OCI-LY1 (cell line): ENCODE data around the gene ZNF106.

Experiments
- H2AFZ ChIP-seq: fragments of 200-600 bp; sonication (generic), shearing (Covaris generic); 2 replicates; pipeline ENCODE4 v1.6.0; 2014; ENCODE audit warnings: antibody characterized with exemption, mild to moderate bottlenecking, low read length
- H3F3A ChIP-seq: fragments of 200-600 bp; sonication (generic), shearing (Covaris generic); 2 replicates; pipeline ENCODE4 v1.6.0; 2014; ENCODE audit warnings: mild to moderate bottlenecking, antibody characterized with exemption, low read length, moderate library complexity; ENCODE audit not compliant: insufficient read depth
- H3K27ac ChIP-seq: fragments of 200-600 bp; sonication (generic); 2 replicates; pipeline ENCODE4 v1.5.1; 2014; ENCODE audit warnings: low read length, mixed run types, mild to moderate bottlenecking, low read depth; ENCODE audit not compliant: poor library complexity, severe bottlenecking
- H3K27me3 ChIP-seq: fragments of 200-600 bp; sonication (generic); 2 replicates; pipeline ENCODE4 v1.6.0; 2014; ENCODE audit warnings: antibody characterized with exemption, mild to moderate bottlenecking, low read length, moderate library complexity; ENCODE audit not compliant: insufficient read depth
- H3K36me3 ChIP-seq: fragments of 200-600 bp; sonication (generic); 2 replicates; pipeline ENCODE4 v1.6.1; 2014; ENCODE audit warnings: mild to moderate bottlenecking, antibody characterized with exemption, low read length, moderate library complexity, mixed read lengths; ENCODE audit not compliant: insufficient read depth
- H3K4me1 ChIP-seq: fragments of 200-600 bp; sonication (generic); 2 replicates; pipeline ENCODE4 v1.5.1; 2014; ENCODE audit warnings: mild to moderate bottlenecking, low read length, moderate library complexity; ENCODE audit not compliant: insufficient read depth, severe bottlenecking
- H3K4me2 ChIP-seq: fragments of 200-600 bp; sonication (generic), shearing (Covaris generic); 2 replicates; pipeline ENCODE4 v1.6.1; 2014; ENCODE audit warnings: low read length
- H3K4me3 ChIP-seq: fragments of 200-600 bp; sonication (generic); 2 replicates; pipeline ENCODE4 v1.5.1; 2014; ENCODE audit warnings: low read length, low read depth, mild to moderate bottlenecking, mixed read lengths; ENCODE audit not compliant: poor library complexity, severe bottlenecking
- H3K79me2 ChIP-seq: fragments of 200-600 bp; shearing (Covaris generic); 2 replicates; pipeline ENCODE4 v1.6.1; 2016; ENCODE audit warnings: mixed run types, low read length, mixed read lengths; ENCODE audit not compliant: insufficient read depth
- H3K9ac ChIP-seq: fragments of 200-600 bp; sonication (generic), shearing (Covaris generic); 2 replicates; pipeline ENCODE4 v1.6.1; 2014; ENCODE audit warnings: mild to moderate bottlenecking, low read length, mixed read lengths
- H3K9me2 ChIP-seq: fragments of 200-600 bp; sonication (generic), shearing (Covaris generic); 2 replicates; pipeline ENCODE4 v1.6.1; 2014; ENCODE audit warnings: low read depth, mild to moderate bottlenecking, low read length, mixed read lengths
- H3K9me3 ChIP-seq: fragments of 200-600 bp; shearing (Covaris generic); 2 replicates; pipeline ENCODE4 v1.6.1; 2014; ENCODE audit warnings: low read length, mixed read lengths
- H4K20me1 ChIP-seq: fragments of 200-600 bp; sonication (generic), shearing (Covaris generic); 2 replicates; pipeline ENCODE4 v1.6.0; 2016; ENCODE audit warnings: mild to moderate bottlenecking, low read length; ENCODE audit not compliant: insufficient read depth
- CTCF ChIP-seq: fragments of 200-600 bp; sonication (generic), shearing (Covaris generic); IDR thresholded peaks from 2 replicates; pipeline ENCODE4 v1.5.1; 2017; ENCODE audit warnings: mild to moderate bottlenecking, antibody characterized with exemption, low read length, moderate library complexity, mixed read lengths
- EZH2 ChIP-seq: fragments of 200-600 bp; sonication (generic), shearing (Covaris generic); IDR thresholded peaks from 2 replicates; pipeline ENCODE4 v1.8.0; 2017; ENCODE audit warnings: borderline replicate concordance, mixed run types, mild to moderate bottlenecking, antibody characterized with exemption, low read length, moderate library complexity, mixed read lengths

ZNF106 gene

GRCh38 chr15:42419369-42419768 is 71.6 kb downstream of the ZNF106 start:
- no peak for TF ChIP-seq CTCF
- no peak for TF ChIP-seq EZH2

DNA sequence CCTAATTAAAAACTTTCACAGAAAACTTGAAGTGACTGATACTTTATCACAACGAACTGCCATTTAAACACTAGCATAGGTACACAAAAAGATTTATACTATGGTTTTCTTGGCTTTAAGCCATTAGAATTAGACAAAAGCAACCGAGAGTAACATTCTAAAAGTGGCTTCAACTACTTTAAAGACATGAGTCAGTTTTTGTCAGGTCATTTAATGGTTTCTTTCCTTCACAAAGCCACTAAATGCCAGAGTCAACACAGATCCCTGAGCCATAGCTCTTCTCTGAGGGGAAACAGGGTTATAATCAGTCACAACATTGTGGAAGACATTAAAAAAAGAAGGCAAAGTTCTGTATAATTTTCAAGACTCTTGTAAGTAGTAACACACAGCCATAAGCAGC is 77.0 kb downstream of the ZNF106 start:
- H4K20me1 ChIP-seq = no peaks in the 10 kb centered on the region
- H2AFZ ChIP-seq = no peak overlapping the region
- no peaks in the 10 kb centered on the region for H3K4me1 ChIP-seq
- peaks cover 72% of the 10 kb centered on the region for H3K36me3 ChIP-seq
- no peaks in the 10 kb centered on the region for H3K79me2 ChIP-seq
- H3K27me3 ChIP-seq = no peaks in the 10 kb centered on the region
- H3K4me3 ChIP-seq = no peak overlapping the region
- H3F3A ChIP-seq = no peaks in the 10 kb centered on the region
- no peak overlapping the region for H3K9ac ChIP-seq
- TF ChIP-seq CTCF = no peak
- TF ChIP-seq EZH2 = no peak
- no peak overlapping the region for H3K27ac ChIP-seq
- H3K9me3 ChIP-seq = no peaks in the 10 kb centered on the region
- no peak overlapping the region for H3K4me2 ChIP-seq
- H3K9me2 ChIP-seq = no peaks in the 10 kb centered on the region

More at GRCh38 chr15:42419369-42419768, 71.6 kb downstream of the ZNF106 start:
- Histone ChIP-seq H3K9me2 (no peaks in the 10 kb centered on the region), H3F3A (no peaks in the 10 kb centered on the region), H3K4me1 (no peaks in the 10 kb centered on the region), H3K9me3 (no peaks in the 10 kb centered on the region), H4K20me1 (no peaks in the 10 kb centered on the region), H3K36me3 (peaks cover 98% of the 10 kb centered on the region), H2AFZ (no peak overlapping the region), H3K9ac (no peak overlapping the region), H3K79me2 (no peaks in the 10 kb centered on the region), H3K4me3 (no peak overlapping the region), H3K4me2 (no peak overlapping the region), H3K27me3 (no peaks in the 10 kb centered on the region), H3K27ac (no peak overlapping the region)

DNA sequence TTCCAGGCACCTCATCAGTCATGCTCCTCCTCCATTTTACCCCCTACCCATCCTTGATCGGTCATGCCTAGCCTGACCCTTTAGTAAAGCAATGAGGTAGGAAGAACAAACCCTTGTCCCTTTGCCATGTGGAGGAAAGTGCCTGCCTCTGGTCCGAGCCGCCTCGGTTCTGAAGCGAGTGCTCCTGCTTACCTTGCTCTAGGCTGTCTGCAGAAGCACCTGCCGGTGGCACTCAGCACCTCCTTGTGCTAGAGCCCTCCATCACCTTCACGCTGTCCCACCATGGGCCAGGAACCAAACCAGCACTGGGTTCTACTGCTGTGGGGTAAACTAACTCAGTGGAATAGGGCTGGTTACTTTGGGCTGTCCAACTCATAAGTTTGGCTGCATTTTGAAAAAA is 79.1 kb downstream of the ZNF106 start:
- Histone ChIP-seq H2AFZ (no peak overlapping the region), H3K9me2 (no peaks in the 10 kb centered on the region), H4K20me1 (no peaks in the 10 kb centered on the region), H3K36me3 (peaks cover 52% of the 10 kb centered on the region), H3K27me3 (no peaks in the 10 kb centered on the region), H3K4me3 (no peak overlapping the region), H3F3A (no peaks in the 10 kb centered on the region), H3K27ac (no peak overlapping the region), H3K9ac (no peak overlapping the region), H3K9me3 (no peaks in the 10 kb centered on the region), H3K79me2 (no peaks in the 10 kb centered on the region), H3K4me1 (no peaks in the 10 kb centered on the region), H3K4me2 (no peak overlapping the region)
- TF ChIP-seq CTCF = no peak
